Mesothelial cell of epicardium (in vitro differentiated cells): ENCODE data around the gene LRRC28. TPM values are rescaled to one million over a fixed set of nuclear protein-coding genes. Genes with fewer than 3 reads are reported as not detected.

Experiments used
- DNase-seq, 2 experiments: peaks; one replicate each; pipeline ENCODE4 v3.0.0; 2021; ENCODE audit warnings: low spot score in 2 of 2; ENCODE audit not compliant: unreplicated experiment in 2 of 2
- H3K27ac Mint-ChIP-seq: 2 replicates; pipeline ENCODE4 v1.8.0; 2021; ENCODE audit warnings: mixed read lengths
- H3K27me3 Mint-ChIP-seq: 2 replicates; pipeline ENCODE4 v1.8.0; 2021; ENCODE audit warnings: low read depth, mixed read lengths
- H3K36me3 Mint-ChIP-seq: 2 replicates; pipeline ENCODE4 v1.8.0; 2021; ENCODE audit warnings: mixed read lengths
- H3K4me1 Mint-ChIP-seq: 2 replicates; pipeline ENCODE4 v1.8.0; 2021; ENCODE audit warnings: mixed read lengths
- H3K4me3 Mint-ChIP-seq: 2 replicates; pipeline ENCODE4 v1.8.0; 2021; ENCODE audit warnings: mild to moderate bottlenecking, moderate library complexity, mixed read lengths
- H3K9me3 Mint-ChIP-seq: 2 replicates; pipeline ENCODE4 v1.8.0; 2021; ENCODE audit warnings: mixed read lengths
- CTCF ChIP-seq: fragments of 200-600 bp; sonication (generic); IDR thresholded peaks from one replicate; pipeline ENCODE4 v1.5.0; 2021; ENCODE audit warnings: antibody characterized with exemption; ENCODE audit not compliant: unreplicated experiment
- total RNA-seq: library from RNA; stranded (reverse); gene quantifications from 3 replicates; pipeline ENCODE4 v1.2.1, GENCODE V29; 2021

Gene LRRC28
- total RNA-seq, 1 donor from 2014 or later = 29.3 TPM

DNA sequence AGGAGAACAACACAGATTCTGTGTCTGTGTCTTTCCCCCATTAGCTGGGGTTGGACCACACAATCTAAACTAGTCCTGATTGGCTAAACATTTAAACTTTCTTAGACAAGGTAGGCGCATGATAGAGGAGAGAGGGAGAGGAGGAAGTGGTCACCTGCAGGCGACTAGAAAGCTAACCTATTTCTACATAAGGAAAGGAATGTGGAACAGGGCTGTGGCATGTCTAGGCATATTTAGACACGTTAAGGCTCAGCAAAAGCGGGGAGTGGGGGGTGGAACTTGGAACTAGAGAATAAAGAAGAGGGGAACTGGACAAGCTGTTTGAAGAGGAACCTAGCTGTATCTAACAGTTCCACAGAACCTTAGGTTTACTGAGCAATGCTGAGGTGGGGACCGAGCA is 12.8 kb downstream of the LRRC28 start:
- Mint-ChIP-seq H3K4me3 (no peak overlapping the region), H3K27ac (peak overlapping the region; percentile 22)
- no peak for DNase-seq

DNA sequence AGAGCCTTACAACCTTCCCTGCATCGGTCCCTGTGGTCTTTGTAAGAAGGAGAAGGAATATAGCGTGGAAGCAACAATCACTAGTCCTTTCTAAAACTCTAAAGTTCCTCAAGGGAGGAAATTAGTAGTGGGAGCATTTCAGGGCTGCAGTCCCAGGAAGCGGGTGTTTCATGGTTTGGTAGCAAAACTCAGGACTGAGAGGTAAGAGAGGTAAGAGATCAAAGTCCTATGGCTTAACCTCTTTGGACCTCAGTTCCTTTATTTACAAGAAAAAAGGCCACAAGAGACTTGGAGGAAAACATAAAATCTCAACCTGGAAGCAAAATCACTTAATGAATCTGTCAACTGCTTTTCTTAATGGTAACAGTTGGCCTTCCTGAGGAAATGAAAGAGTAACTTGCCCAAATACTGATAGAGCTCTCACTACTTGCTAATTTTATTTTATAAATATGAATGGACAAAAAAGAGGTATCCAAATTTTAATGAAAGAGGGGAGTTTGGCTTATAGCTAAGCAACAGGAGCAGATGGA is 14.3 kb downstream of the LRRC28 start:
- DNase-seq = no peak
- Mint-ChIP-seq H3K4me1 (peaks cover 8% of the 10 kb centered on the region), H3K36me3 (peaks cover 13% of the 10 kb centered on the region), H3K27ac (no peak overlapping the region), H3K27me3 (no peaks in the 10 kb centered on the region), H3K4me3 (no peak overlapping the region), H3K9me3 (peaks cover 4% of the 10 kb centered on the region)
- no peak for TF ChIP-seq CTCF

More for the DNA sequence above, 12.8 kb downstream of the LRRC28 start:
- Mint-ChIP-seq H3K4me1 (peaks cover 8% of the 10 kb centered on the region), H3K36me3 (peaks cover 12% of the 10 kb centered on the region), H3K27me3 (no peaks in the 10 kb centered on the region), H3K9me3 (peaks cover 4% of the 10 kb centered on the region)
- no peak for TF ChIP-seq CTCF

- H3K27ac Mint-ChIP-seq = no peak overlapping the region
- H3K4me1 Mint-ChIP-seq = peaks cover 8% of the 10 kb centered on the region
- H3K4me3 Mint-ChIP-seq = no peak overlapping the region
- peaks cover 4% of the 10 kb centered on the region for H3K9me3 Mint-ChIP-seq
- no peak for DNase-seq
- no peaks in the 10 kb centered on the region for H3K27me3 Mint-ChIP-seq
- TF ChIP-seq CTCF = no peak
- peaks cover 9% of the 10 kb centered on the region for H3K36me3 Mint-ChIP-seq
Measured at GRCh38 chr15:99267957-99268356, 16.7 kb downstream of the LRRC28 start.

- no peak overlapping the region for H3K27ac Mint-ChIP-seq
- TF ChIP-seq CTCF = no peak
- peaks cover 8% of the 10 kb centered on the region for H3K36me3 Mint-ChIP-seq
- peaks cover 3% of the 10 kb centered on the region for H3K9me3 Mint-ChIP-seq
- peaks cover 8% of the 10 kb centered on the region for H3K4me1 Mint-ChIP-seq
- DNase-seq = no peak
- no peak overlapping the region for H3K4me3 Mint-ChIP-seq
- H3K27me3 Mint-ChIP-seq = no peaks in the 10 kb centered on the region
Measured at GRCh38 chr15:99268431-99268830, 17.1 kb downstream of the LRRC28 start.

- peaks cover 2% of the 10 kb centered on the region for H3K9me3 Mint-ChIP-seq
- no peak overlapping the region for H3K4me3 Mint-ChIP-seq
- H3K36me3 Mint-ChIP-seq = peaks cover 7% of the 10 kb centered on the region
- no peak for TF ChIP-seq CTCF
- DNase-seq = no peak
- no peaks in the 10 kb centered on the region for H3K4me1 Mint-ChIP-seq
- no peak overlapping the region for H3K27ac Mint-ChIP-seq
- H3K27me3 Mint-ChIP-seq = no peaks in the 10 kb centered on the region
Measured at GRCh38 chr15:99273801-99274200, 22.5 kb downstream of the LRRC28 start.

- Mint-ChIP-seq H3K4me3 (no peak overlapping the region), H3K27ac (no peak overlapping the region), H3K4me1 (no peaks in the 10 kb centered on the region), H3K36me3 (peaks cover 18% of the 10 kb centered on the region), H3K9me3 (peaks cover 9% of the 10 kb centered on the region), H3K27me3 (no peaks in the 10 kb centered on the region)
- no peak for TF ChIP-seq CTCF
- DNase-seq = no peak
Measured at GRCh38 chr15:99275061-99275460, 23.8 kb downstream of the LRRC28 start.
